ENCODE results near the gene RDH16.

GRCh38 chr12:56935157-56935556 lies 22.3 kb downstream of the RDH16 start:
- TF ChIP-seq CTCF (IDR thresholded peaks at IDR 0.05) (no peak), EZH2 (IDR thresholded peaks at IDR 0.05) (no peak)
